NCI-H2227 (cell line): ENCODE data around the gene TRAPPC4.
A peak's percentile ranks its signal among the peaks of the same experiment; 100 is the strongest.

Experiments
- DNase-seq: peaks from one replicate; lab custom pipeline; 2025; ENCODE audit not compliant: unreplicated experiment; lab: John Stamatoyannopoulos, UW

TRAPPC4 gene

DNA sequence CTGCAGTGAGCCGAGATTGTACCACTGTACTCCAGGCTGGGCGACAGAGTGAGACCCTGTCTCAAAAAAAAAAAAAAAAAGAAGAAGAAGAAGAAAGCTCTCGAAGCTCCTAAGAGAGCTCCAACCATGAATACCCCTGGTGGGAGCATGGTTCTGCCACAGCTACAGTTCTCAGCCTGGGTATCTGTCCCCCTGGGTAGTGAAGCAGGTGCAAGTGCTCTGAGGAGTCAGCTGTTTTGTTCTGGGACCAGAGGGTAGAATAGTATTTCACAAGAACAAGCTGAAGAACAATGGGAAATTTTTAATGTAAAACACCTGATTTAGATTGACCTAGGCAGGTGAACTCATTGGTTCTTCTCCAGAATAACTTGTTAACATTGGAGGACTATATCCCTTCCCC, 42.7 kb downstream of the TRAPPC4 start:
- DNase-seq: no peak

GRCh38 chr11:119062779-119063178, 44.2 kb downstream of the TRAPPC4 start:
- no peak for DNase-seq

- peak; percentile 41 for DNase-seq
These were observed 46.8 kb downstream of the TRAPPC4 start for GRCh38 chr11:119065369-119065768.

- DNase-seq: peak; percentile 93
These were observed 49.0 kb downstream of the TRAPPC4 start, which contains the start of gene VPS11 for GRCh38 chr11:119067371-119068222. Gene VPS11, plus strand, starts transcription at chr11:119067818. Its CDS starts 6 bp downstream, at chr11:119067824.
